ENCODE results near the gene RPTOR.
A peak's percentile ranks its signal among the peaks of the same experiment; 100 is the strongest.
"Not testable (repeated sequence)": the region's sequence is repeated elsewhere in the genome, so short reads cannot be mapped to it uniquely, and the experiment has no call there.

RPTOR gene

DNA sequence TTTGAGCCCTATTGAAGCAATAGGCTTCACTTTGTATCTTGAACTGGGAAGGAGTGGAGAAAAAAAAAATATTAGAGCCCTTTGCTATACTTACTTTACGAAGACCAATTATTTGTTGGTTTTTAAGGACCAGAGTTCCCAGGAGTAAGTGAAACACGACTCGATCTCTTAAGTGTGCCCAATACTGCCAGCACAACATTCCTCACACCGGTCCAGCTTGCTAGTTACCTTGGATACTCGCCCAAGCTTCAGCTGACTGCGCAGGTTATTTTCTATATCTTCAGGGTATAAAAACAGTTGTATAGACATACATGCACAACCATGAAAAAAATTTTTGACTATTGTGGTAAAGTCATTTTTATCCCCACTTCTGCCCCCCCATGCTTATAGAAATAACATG lies 72.1 kb downstream of the RPTOR start:
- DNase-seq (no peak), ATAC-seq (replicated peaks) (no peak)
- Mint-ChIP-seq H3K9me3 (no peaks in the 10 kb centered on the region), H3K4me3 (no peak overlapping the region), H3K4me1 (peaks cover 31 to 61% of the 10 kb centered on the region in 2 donors), H3K27ac (no peak overlapping the region), H3K36me3 (peaks cover 2 to 15% of the 10 kb centered on the region in 2 donors), H3K27me3 (no peaks in the 10 kb centered on the region)

DNA sequence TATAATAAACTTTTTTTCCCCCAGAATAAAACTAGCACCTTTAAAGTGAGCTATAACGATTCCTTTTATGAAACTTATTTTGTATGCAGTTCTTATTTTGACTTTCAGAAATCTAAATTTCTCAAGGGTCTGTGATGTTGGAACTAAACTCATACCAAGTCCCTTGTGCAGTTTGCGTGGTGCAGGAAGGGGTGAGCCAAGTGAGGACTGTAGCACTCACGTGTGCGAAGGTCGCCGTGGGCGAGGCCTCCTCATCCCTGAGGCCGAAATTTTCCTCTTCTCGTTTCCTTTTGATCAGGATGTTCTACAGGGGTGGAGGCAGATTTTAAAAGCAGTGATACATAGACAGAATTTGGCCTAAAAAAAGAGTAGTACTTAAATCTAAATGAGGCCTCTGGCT lies 73.7 kb downstream of the RPTOR start:
- H3K9me3 Mint-ChIP-seq = no peaks in the 10 kb centered on the region
- no peaks in the 10 kb centered on the region for H3K27me3 Mint-ChIP-seq
- DNase-seq = no peak
- peaks cover 0 to 9% of the 10 kb centered on the region in 2 donors for H3K36me3 Mint-ChIP-seq
- no peak for ATAC-seq (replicated peaks)
- peak overlapping the region; percentile 20 for H3K27ac Mint-ChIP-seq
- H3K4me1 Mint-ChIP-seq = peaks cover 24 to 49% of the 10 kb centered on the region in 2 donors
- H3K4me3 Mint-ChIP-seq = no peak overlapping the region

DNA sequence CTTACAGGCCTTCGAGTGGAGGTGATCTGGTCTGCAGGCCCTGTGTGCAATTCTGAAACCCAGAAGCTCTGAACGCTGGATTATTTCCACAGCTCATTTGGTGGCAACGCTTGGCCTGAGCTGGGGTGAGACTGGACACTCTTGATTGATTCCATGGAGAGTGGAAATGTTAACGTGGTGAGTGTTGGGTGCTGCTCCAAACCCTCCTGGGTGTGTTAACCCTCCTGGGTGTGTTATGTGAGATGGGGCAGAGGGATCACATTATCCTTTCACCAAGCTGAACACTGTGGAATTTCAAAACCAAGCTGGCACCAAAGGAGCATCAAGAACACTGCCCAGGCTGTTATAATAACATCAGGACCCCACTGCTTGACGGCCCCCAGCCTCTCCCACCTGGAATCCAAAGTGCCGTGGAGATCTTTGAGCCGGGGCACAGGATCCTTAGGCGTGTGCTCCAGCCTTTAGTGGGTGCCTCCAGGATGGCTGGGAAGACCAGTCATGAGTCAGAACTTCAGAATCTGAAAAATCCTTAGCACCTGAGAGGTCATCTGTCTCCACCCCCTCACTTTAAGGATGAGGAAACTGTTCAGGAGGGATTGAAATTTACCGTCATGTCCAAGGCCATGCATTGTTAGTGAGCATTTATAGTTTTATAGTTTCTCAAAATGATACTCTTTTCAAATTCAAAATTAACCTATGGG lies 75.0 kb downstream of the RPTOR start:
- Mint-ChIP-seq H3K4me3 (no peak overlapping the region), H3K36me3 (peaks cover under 1 to 10% of the 10 kb centered on the region in 2 donors), H3K27me3 (no peaks in the 10 kb centered on the region), H3K4me1 (peaks cover 17 to 37% of the 10 kb centered on the region in 2 donors), H3K27ac (no peak overlapping the region), H3K9me3 (no peaks in the 10 kb centered on the region)
- ATAC-seq (replicated peaks) (no peak), DNase-seq (no peak)

DNA sequence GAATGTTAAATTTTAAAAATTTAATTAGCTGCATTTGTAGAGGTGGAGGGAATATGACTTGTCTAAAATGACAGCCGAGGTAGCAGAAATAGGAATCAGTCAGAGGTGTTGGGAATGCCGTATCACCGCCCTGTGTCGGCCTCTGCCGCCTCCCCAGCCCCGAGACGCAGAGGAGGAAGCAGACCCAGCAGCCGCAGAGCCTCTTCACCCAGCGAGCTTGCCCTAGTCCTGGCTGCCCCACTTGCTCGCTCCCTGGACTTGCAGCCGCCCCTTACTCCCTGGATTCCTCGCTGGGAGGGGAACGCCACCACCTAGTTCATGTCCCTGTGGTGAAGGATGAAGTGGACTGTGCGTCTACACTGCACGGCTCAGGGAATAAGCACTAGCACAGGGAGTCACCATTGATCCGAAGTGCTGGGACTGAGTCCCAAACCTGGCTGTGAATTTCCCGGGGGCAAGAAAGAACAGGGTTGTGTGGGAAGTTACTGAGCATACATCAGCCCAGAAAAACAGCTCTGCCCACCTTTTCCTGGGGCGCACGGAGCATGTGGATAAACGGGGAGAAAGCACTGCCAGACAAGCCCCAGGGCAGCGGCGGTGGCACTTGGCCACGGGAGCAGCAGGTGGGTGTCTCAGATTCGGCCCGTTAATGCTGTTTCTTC lies 76.8 kb downstream of the RPTOR start:
- H3K4me3 Mint-ChIP-seq = no peak overlapping the region
- no peaks in the 10 kb centered on the region for H3K27me3 Mint-ChIP-seq
- ATAC-seq (replicated peaks) (no peak), DNase-seq (no peak)
- H3K4me1 Mint-ChIP-seq = peaks cover 12 to 26% of the 10 kb centered on the region in 2 donors
- H3K36me3 Mint-ChIP-seq = peaks cover 7 to 19% of the 10 kb centered on the region in 2 donors
- H3K27ac Mint-ChIP-seq = no peak overlapping the region
- H3K9me3 Mint-ChIP-seq = no peaks in the 10 kb centered on the region

DNA sequence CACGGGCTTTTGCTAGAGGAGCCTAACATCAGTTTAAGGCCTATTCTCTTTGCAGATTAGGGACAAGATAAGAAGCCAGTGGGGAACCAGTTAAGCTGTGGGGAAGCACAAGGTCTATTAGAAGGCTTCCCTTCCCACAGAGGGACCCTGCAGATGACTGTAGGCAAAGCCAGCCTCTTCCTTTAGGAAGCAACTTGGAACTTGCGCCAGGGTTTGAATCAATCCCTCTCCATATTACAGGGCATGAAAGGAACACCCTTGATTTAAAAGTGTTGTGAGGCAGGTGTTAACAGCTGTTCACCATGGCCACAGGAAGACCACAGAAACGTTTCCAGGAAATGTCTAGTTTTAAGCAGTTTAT lies 77.3 kb downstream of the RPTOR start:
- peaks cover 12 to 26% of the 10 kb centered on the region in 2 donors for H3K4me1 Mint-ChIP-seq
- ATAC-seq (replicated peaks) (no peak), DNase-seq (no peak)
- no peaks in the 10 kb centered on the region for H3K9me3 Mint-ChIP-seq
- peaks cover 10 to 23% of the 10 kb centered on the region in 2 donors for H3K36me3 Mint-ChIP-seq
- H3K27ac Mint-ChIP-seq = no peak overlapping the region
- H3K4me3 Mint-ChIP-seq = no peak overlapping the region
- H3K27me3 Mint-ChIP-seq = no peaks in the 10 kb centered on the region

DNA sequence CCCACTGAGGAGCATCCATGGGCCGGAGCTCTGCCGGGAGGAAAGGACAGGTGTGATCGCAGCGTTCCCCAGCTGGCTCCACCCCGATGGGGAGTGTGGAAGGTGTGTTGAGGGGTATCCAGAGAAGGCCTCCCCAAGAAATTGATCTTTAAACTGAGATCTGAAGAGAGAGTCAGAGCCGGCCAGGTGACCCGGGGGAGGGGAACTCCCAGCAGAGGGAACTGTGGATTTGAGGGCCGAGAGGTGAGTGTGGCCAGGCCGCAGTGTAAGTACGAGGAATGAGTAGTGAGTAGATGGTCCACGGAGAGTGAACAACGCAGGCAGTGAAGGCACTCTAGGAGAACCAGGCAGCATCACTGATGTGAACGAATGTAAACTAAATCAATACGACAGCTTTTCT lies 80.2 kb downstream of the RPTOR start:
- DNase-seq = no peak
- Mint-ChIP-seq H3K4me1 (peaks cover 5 to 14% of the 10 kb centered on the region in 2 donors), H3K27me3 (no peaks in the 10 kb centered on the region), H3K27ac (no peak overlapping the region), H3K9me3 (no peaks in the 10 kb centered on the region), H3K36me3 (peaks cover 12 to 25% of the 10 kb centered on the region in 2 donors), H3K4me3 (no peak overlapping the region)
- ATAC-seq (replicated peaks) = no peak

DNA sequence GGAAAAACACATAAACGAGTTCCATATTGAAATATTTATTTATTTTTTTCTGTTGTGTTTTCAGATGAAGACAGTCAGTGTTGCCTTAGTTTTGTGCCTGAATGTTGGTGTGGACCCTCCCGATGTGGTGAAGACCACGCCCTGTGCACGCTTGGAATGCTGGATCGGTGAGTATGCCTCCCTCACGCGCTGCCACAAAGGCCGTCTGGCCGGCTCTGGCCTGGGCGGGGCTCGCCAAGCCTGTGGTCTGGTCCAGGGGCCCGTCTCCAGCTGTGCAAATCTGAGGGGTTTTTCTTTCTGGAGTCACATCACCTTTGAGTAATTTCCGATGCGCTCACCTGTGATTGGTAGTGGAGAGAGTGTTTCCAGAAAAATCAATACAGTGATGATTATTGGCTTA lies 81.0 kb downstream of the RPTOR start:
- Mint-ChIP-seq H3K36me3 (peaks cover 12 to 25% of the 10 kb centered on the region in 2 donors), H3K9me3 (no peaks in the 10 kb centered on the region), H3K4me1 (peaks cover 5 to 12% of the 10 kb centered on the region in 2 donors), H3K27me3 (no peaks in the 10 kb centered on the region), H3K4me3 (no peak overlapping the region), H3K27ac (no peak overlapping the region)
- no peak for DNase-seq
- ATAC-seq (replicated peaks) = no peak

DNA sequence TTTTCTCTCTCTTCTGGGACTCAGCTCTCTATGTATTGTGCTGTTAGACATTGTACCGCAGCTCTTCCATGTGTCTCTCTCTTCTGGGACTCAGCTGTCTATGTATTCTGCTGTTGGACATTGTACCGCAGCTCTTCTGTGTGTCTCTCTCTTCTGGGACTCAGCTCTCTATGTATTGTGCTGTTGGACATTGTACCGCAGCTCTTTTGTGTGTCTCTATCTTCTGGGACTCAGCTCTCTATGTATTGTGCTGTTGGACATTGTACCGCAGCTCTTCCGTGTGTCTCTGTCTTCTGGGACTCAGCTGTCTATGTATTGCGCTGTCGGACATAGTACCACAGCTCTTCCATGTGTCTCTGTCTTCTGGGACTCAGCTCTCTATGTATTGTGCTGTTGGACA lies 84.2 kb downstream of the RPTOR start:
- ATAC-seq (replicated peaks); H3K9me3 Mint-ChIP-seq; H3K4me1 Mint-ChIP-seq; H3K27ac Mint-ChIP-seq; H3K27me3 Mint-ChIP-seq; H3K4me3 Mint-ChIP-seq; DNase-seq: not testable (repeated sequence)
- H3K36me3 Mint-ChIP-seq = peaks cover 23 to 32% of the 10 kb centered on the region in 2 donors

DNA sequence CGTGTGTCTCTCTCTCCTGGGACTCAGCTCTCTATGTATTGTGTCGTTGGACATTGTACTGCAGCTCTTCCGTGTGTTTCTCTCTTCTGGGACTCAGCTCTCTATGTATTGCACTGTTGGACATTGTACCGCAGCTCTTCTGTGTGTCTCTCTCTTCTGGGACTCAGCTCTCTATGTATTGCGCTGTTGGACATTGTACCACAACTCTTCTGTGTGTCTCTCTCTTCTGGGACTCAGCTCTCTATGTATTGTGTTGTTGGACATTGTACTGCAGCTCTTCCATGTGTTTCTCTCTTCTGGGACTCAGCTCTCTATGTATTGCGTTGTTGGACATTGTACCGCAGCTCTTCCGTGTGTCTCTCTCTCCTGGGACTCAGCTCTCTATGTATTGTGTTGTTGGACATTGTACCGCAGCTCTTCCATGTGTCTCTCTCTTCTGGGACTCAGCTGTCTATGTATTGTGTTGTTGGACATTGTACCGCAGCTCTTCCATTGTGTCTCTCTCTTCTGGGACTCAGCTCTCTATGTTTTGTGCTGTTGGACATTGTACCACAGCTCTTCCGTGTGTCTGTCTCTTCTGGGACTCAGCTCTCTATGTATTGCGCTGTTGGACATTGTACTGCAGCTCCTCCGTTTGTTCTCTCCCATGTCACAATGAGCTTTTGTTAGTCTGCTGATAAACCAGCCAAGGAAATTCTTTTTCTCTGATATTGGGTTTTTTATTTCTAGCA lies 84.8 kb downstream of the RPTOR start:
- Mint-ChIP-seq H3K4me1 (peaks cover 6 to 9% of the 10 kb centered on the region in 2 donors), H3K4me3 (no peak overlapping the region), H3K27ac (no peak overlapping the region), H3K36me3 (peaks cover 23 to 32% of the 10 kb centered on the region in 2 donors), H3K9me3 (no peaks in the 10 kb centered on the region), H3K27me3 (no peaks in the 10 kb centered on the region)
- DNase-seq (no peak), ATAC-seq (replicated peaks) (no peak)

DNA sequence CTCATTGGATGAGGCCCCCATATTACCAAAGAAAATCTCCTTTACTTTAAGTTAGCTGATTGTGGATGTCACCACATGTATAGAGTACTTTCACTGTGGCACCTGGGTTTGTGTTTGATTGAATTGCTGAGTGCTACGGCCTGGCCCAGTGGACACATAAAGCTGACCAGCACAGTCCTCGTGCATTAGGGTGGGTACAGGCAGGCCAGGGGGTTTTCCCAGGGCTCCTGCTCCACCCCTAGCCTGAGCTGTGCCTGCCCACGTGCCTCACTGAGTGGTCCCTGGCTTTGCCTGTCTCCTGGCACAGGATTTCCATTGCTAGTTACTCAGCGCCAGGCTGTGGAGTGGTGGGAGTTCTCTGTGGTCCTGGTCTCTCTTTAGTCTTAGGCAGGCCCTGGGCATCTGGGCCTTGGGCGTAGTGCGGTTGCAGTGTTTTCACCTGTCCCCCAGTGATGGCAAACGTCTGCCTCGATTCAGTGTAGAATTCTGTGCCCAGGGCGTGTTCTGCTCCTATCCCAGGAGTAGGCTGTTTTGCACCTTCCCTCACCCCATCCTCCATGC lies 86.0 kb downstream of the RPTOR start:
- Mint-ChIP-seq H3K36me3 (peaks cover 20 to 28% of the 10 kb centered on the region in 2 donors), H3K9me3 (no peaks in the 10 kb centered on the region), H3K4me1 (peaks cover 9 to 13% of the 10 kb centered on the region in 2 donors), H3K27ac (no peak overlapping the region), H3K4me3 (no peak overlapping the region), H3K27me3 (no peaks in the 10 kb centered on the region)
- DNase-seq = no peak
- ATAC-seq (replicated peaks) = no peak

DNA sequence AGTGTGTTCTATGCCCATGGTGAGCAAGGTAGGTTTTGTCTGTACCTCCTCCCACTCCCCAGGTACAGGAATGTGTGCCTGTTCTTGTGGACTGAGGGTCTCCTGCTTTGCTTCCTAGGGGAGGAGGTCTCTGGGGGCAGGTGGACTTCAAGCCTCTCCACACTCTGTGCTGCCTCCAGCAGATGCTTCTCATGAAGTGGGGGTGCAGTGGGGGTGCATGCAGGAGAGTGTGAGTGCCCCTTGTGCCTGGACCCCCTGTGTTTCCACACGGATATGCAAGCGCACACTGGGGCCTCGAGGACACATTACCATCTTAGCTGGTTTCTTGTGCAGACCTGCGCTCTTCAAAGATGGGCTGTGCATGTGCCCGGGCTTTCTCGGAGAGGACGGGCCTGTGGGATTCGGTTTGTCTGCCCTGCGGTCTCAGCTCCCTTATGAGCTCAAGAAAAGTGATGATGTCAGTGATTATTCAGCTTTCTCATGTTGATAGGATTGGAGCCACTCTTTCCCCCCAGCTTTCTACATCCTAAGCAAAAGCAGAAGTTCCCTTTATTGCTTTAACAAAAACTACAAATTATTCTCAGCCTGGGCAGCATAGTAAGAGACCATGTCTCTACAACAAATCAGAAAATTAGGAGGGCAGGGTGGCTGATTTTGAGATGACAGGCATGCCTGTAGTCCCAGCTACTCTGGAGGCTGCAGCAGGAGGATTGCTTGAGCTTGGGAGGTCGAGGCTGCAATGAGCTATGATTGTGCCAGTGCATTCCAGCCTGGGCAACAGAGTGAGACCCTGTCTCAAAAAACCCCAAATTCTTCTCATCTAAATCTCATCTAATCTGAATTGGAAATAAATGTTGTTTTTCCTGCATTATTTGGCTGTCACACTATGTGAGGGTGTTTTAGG lies 86.8 kb downstream of the RPTOR start:
- peaks cover 16 to 18% of the 10 kb centered on the region in 2 donors for H3K4me1 Mint-ChIP-seq
- H3K4me3 Mint-ChIP-seq = no peak overlapping the region
- DNase-seq (no peak), ATAC-seq (replicated peaks) (no peak)
- H3K27ac Mint-ChIP-seq = peak overlapping the region; percentile 81
- H3K27me3 Mint-ChIP-seq = no peaks in the 10 kb centered on the region
- no peaks in the 10 kb centered on the region for H3K9me3 Mint-ChIP-seq
- peaks cover 18 to 30% of the 10 kb centered on the region in 2 donors for H3K36me3 Mint-ChIP-seq

DNA sequence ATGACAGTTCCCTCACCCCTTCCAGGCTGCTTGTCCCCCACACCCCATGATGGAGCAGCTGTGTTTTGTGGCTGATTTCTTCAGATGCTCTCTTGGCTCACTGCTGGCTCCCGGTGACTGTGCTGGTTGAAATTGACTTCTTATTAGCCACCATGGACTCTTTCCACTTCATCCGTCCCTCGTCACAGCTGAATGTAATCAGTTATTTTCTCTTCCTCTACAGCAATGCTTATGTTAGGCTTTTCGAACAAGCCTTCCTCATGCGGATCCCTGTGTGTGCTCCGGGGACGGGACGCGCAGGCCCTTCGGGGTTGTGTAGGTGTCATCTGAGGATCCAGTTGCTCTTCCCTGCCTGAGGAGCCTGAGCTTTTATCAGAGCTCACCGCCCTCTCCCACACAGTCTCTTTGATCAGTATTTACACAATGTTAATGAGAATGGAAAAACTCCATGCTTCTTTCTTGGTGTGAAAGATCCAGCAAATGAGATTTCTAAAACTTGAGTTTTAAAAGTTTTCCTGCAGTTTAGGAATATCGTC lies 87.5 kb downstream of the RPTOR start:
- H3K27me3 Mint-ChIP-seq = no peaks in the 10 kb centered on the region
- H3K27ac Mint-ChIP-seq = peak overlapping the region; percentile 81
- ATAC-seq (replicated peaks) = no peak
- no peak for DNase-seq
- H3K4me1 Mint-ChIP-seq = peaks cover 23 to 25% of the 10 kb centered on the region in 2 donors
- no peaks in the 10 kb centered on the region for H3K9me3 Mint-ChIP-seq
- peaks cover 15 to 29% of the 10 kb centered on the region in 2 donors for H3K36me3 Mint-ChIP-seq
- H3K4me3 Mint-ChIP-seq = no peak overlapping the region

DNA sequence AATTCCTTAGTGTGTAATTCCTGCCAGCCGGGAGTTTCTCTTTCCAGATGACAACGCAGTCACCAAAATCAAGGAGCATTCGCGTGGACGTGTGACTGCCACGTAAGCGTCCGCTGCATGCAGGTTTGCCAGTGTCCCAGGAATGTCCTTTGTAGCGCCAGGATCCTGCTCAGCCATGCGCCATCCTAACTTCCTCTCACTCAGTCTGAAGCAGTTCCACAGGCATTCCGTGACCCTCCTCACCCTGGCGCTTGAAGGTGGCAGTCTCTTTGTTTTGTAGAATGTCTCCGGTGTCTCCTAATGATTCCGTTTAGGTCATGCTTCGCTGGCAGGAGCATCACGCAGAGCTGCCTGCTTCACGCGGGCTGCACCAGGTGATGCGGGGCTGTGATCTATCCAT lies 88.6 kb downstream of the RPTOR start:
- Mint-ChIP-seq H3K27me3 (no peaks in the 10 kb centered on the region), H3K36me3 (peaks cover 18 to 29% of the 10 kb centered on the region in 2 donors), H3K9me3 (no peaks in the 10 kb centered on the region), H3K4me3 (no peak overlapping the region), H3K27ac (no peak overlapping the region), H3K4me1 (peaks cover 27 to 29% of the 10 kb centered on the region in 2 donors)
- no peak for ATAC-seq (replicated peaks)
- no peak for DNase-seq

Data from stimulated activated naive B cell treated with anti-CD40 and anti-IgM and Interleukin-4, amounts not matched to agents 10 μg/mL and 1 μg/mL and 100 μg/mL, for 72 hours (primary cell).